Endothelial cell of umbilical vein (primary cell): ENCODE data around the gene GALNT10. TPM values are rescaled to one million over a fixed set of nuclear protein-coding genes. Genes with fewer than 3 reads are reported as not detected.

Source experiments
- BruUV-seq: library from RNA; stranded (reverse); fragments of 400-500 nt; replicated peaks from 2 replicates; lab custom pipeline; 2021; lab: Mats Ljungman, UMichigan
- CTCF ChIA-PET: fragments of 300-600, 350-600 bp; sonication (Branson Sonifier 250); formaldehyde crosslinking; loops from one replicate; lab custom pipeline; 2021; ENCODE audit warnings: antibody characterized with exemption, inconsistent platforms; lab: Charles Lee
- POLR2A ChIA-PET: fragments of 300-600, 350-600 bp; sonication (Branson Sonifier 250); formaldehyde crosslinking; loops from one replicate; lab custom pipeline; 2021; ENCODE audit warnings: antibody characterized with exemption, inconsistent platforms; lab: Charles Lee
- DNase-seq: peaks from one replicate; pipeline ENCODE4 v3.0.0-alpha.2; 2011; ENCODE audit warnings: low read depth, low spot score
- FAIRE-seq: peaks from 2 replicates; lab custom pipeline; 2011; peaks lifted over from hg19 to GRCh38; lab: Jason Lieb, UNC
- H2AFZ ChIP-seq: 2 replicates; pipeline ENCODE4 v1.6.0; 2012; ENCODE audit warnings: low read depth, low read length, control low read depth, inconsistent platforms
- H3K27ac ChIP-seq: 2 replicates; pipeline ENCODE4 v1.5.1; 2011; ENCODE audit warnings: low read depth, mild to moderate bottlenecking, control low read depth, low read length, moderate library complexity; ENCODE audit not compliant: insufficient read depth
- H3K27me3 ChIP-seq, 2 experiments: 2 replicates each; pipeline versions ENCODE4 v1.6.0 to v1.6.1; 2011; ENCODE audit warnings: low read length in 2 of 2, mixed read lengths in 1 of 2; ENCODE audit not compliant: control insufficient read depth in 2 of 2, insufficient read depth in 2 of 2
- H3K36me3 ChIP-seq, 2 experiments: 2 replicates in 1 of 2; 3 replicates in 1 of 2; pipeline ENCODE4 v1.5.1; 2011; ENCODE audit warnings: low read length in 2 of 2, mild to moderate bottlenecking in 1 of 2, moderate library complexity in 1 of 2; ENCODE audit not compliant: control insufficient read depth in 2 of 2, insufficient read depth in 2 of 2; ENCODE audit errors: extremely low read depth in 1 of 2
- H3K4me1 ChIP-seq: 3 replicates; pipeline ENCODE4 v1.5.1; 2011; ENCODE audit warnings: mild to moderate bottlenecking, low read length; ENCODE audit not compliant: control insufficient read depth, insufficient read depth; ENCODE audit errors: extremely low read depth
- H3K4me2 ChIP-seq: 2 replicates; pipeline ENCODE4 v1.6.1; 2011; ENCODE audit warnings: low read length, control low read depth, mixed read lengths; ENCODE audit not compliant: insufficient read depth
- H3K4me3 ChIP-seq, 3 experiments: fragments of 200-600 bp in 1 of 3; sonication (generic), shearing (Covaris generic) in 1 of 3; replicated peaks in 1 of 3; 2 replicates each; pipeline ENCODE4 v1.5.1; 2011 to 2016; ENCODE audit warnings: control low read depth in 3 of 3, low read length in 3 of 3, mild to moderate bottlenecking in 2 of 3, inconsistent platforms in 1 of 3, low read depth in 1 of 3, moderate library complexity in 1 of 3; ENCODE audit not compliant: insufficient read depth in 1 of 3
- H3K79me2 ChIP-seq: 2 replicates; pipeline ENCODE4 v1.6.0; 2012; ENCODE audit warnings: low read length, inconsistent platforms; ENCODE audit not compliant: control insufficient read depth, insufficient read depth
- H3K9ac ChIP-seq: replicated peaks from 2 replicates; pipeline ENCODE3; 2011; ENCODE audit warnings: low read length, control low read depth; ENCODE audit not compliant: insufficient read depth; ENCODE audit errors: extremely low read depth
- H3K9me1 ChIP-seq: replicated peaks from 3 replicates; pipeline ENCODE4 v1.6.0; 2011; ENCODE audit warnings: mild to moderate bottlenecking, low read length; ENCODE audit not compliant: control insufficient read depth, insufficient read depth; ENCODE audit errors: extremely low read depth
- H3K9me3 ChIP-seq: replicated peaks from 2 replicates; pipeline ENCODE4 v1.5.1; 2012; ENCODE audit warnings: low read length, inconsistent platforms; ENCODE audit not compliant: control insufficient read depth, insufficient read depth
- H4K20me1 ChIP-seq: replicated peaks from 2 replicates; pipeline ENCODE3; 2011; ENCODE audit warnings: mild to moderate bottlenecking, low read length; ENCODE audit not compliant: control insufficient read depth, insufficient read depth; ENCODE audit errors: extremely low read depth
- EZH2 ChIP-seq: IDR thresholded peaks from 2 replicates; pipeline ENCODE4 v1.6.1; 2012; ENCODE audit warnings: borderline replicate concordance, low read depth, mild to moderate bottlenecking, moderate library complexity, low read length, inconsistent platforms; ENCODE audit not compliant: severe bottlenecking
- FOS ChIP-seq: IDR thresholded peaks from 2 replicates; pipeline ENCODE4 v1.6.1; 2011; ENCODE audit warnings: mild to moderate bottlenecking, low read length, moderate library complexity, borderline replicate concordance; ENCODE audit not compliant: insufficient read depth
- GATA2 ChIP-seq: IDR thresholded peaks from 2 replicates; pipeline ENCODE4 v1.7.0; 2011; ENCODE audit warnings: low read depth, mild to moderate bottlenecking, moderate library complexity, mixed read lengths, low read length; ENCODE audit not compliant: insufficient read length, insufficient read depth
- JUN ChIP-seq: IDR thresholded peaks from 2 replicates; pipeline ENCODE4 v1.6.1; 2011; ENCODE audit warnings: borderline replicate concordance, low read depth; ENCODE audit not compliant: insufficient read length, insufficient read depth
- MYC ChIP-seq: IDR thresholded peaks from one replicate; pipeline ENCODE4 v1.6.1; 2011; ENCODE audit warnings: mild to moderate bottlenecking, low read depth, low read length
- POLR2A ChIP-seq: IDR thresholded peaks from 2 replicates; pipeline ENCODE4 v1.6.1; 2012; ENCODE audit warnings: low read depth, mild to moderate bottlenecking, control low read depth, low read length
- POLR2AphosphoS5 ChIP-seq: IDR thresholded peaks from 2 replicates; pipeline ENCODE4 v1.6.1; 2012; ENCODE audit warnings: low read depth, mild to moderate bottlenecking, control low read depth, low read length, moderate library complexity; ENCODE audit not compliant: insufficient read depth
- dilution Hi-C: fragments of 300-500 bp; cut with MboI; formaldehyde crosslinking; loops from one replicate; pipeline ENCODE4 v1.15.0; 2019; ENCODE audit warnings: low sequenced_read_pairs; ENCODE audit not compliant: extremely low pct_ligation_motif_present
- intact Hi-C: fragments of 100-400 bp; cut with micrococcal nuclease; formaldehyde crosslinking; loops from one replicate; pipeline ENCODE4 v1.10.0; 2022
- polyA plus RNA-seq, 4 experiments: library from polyadenylated mRNA; depleted of rRNA in 3 of 4; stranded (reverse) in 3 of 4; unstranded in 1 of 4; fragments of >200 nt; gene quantifications; 2 replicates each; pipeline versions ENCODE4 v1.2.1 to v1.2.3, GENCODE V29; 2011 to 2012; ENCODE audit warnings: missing spikeins in 1 of 4
- total RNA-seq: library from RNA; stranded (reverse); gene quantifications from 2 replicates; pipeline ENCODE4 v1.2.3, GENCODE V29; 2021
- TF ChIP-seq, protein P1 (sequence below): IDR thresholded peaks from 2 replicates; pipeline ENCODE4 v1.6.1; 2011; ENCODE audit not compliant: insufficient read depth, insufficient read length
- TF ChIP-seq, protein P2 (sequence below), 2 donors: IDR thresholded peaks; 1 replicate in 1 of 2; 2 replicates in 1 of 2; pipeline ENCODE4 v1.5.1; 2011; ENCODE audit warnings: low read length in 2 of 2, mild to moderate bottlenecking in 2 of 2, moderate library complexity in 2 of 2, control low read depth in 1 of 2, inconsistent platforms in 1 of 2, low read depth in 1 of 2; ENCODE audit not compliant: insufficient read depth in 1 of 2; ENCODE audit errors: extremely low read depth in 1 of 2

The GALNT10 gene
- total and polyA plus RNA-seq, 2 donors (not counting 3 experiments of a cell fraction or from before 2014, with no cell fraction given): 70.2 to 77.6 TPM

DNA sequence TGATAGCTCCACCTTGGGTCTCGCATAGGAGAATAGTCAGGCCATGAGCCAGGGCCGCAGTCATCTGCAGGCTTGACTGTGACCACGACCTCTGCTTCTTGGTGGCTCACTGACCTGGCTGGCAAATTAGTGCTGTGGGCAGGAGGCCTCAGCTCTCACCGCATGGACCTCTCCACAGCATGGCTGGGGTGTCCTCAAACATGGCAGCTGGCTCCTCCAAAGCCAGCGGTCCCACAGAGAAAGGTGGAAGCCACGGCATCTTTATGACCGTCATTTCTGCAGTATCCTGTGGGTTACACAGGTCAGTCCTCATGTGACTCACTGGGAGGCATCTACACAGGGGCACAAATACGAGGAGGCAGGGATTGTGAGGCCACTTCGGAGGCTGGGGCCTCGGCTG, 212.1 kb downstream of the GALNT10 start:
- no peak for TF ChIP-seq POLR2A
- TF ChIP-seq, protein P1, sequence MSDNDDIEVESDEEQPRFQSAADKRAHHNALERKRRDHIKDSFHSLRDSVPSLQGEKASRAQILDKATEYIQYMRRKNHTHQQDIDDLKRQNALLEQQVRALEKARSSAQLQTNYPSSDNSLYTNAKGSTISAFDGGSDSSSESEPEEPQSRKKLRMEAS: no peak
- no peak for TF ChIP-seq FOS
- no peak for TF ChIP-seq POLR2AphosphoS5
- TF ChIP-seq JUN: no peak
- no peak for TF ChIP-seq MYC
- TF ChIP-seq, protein P2, sequence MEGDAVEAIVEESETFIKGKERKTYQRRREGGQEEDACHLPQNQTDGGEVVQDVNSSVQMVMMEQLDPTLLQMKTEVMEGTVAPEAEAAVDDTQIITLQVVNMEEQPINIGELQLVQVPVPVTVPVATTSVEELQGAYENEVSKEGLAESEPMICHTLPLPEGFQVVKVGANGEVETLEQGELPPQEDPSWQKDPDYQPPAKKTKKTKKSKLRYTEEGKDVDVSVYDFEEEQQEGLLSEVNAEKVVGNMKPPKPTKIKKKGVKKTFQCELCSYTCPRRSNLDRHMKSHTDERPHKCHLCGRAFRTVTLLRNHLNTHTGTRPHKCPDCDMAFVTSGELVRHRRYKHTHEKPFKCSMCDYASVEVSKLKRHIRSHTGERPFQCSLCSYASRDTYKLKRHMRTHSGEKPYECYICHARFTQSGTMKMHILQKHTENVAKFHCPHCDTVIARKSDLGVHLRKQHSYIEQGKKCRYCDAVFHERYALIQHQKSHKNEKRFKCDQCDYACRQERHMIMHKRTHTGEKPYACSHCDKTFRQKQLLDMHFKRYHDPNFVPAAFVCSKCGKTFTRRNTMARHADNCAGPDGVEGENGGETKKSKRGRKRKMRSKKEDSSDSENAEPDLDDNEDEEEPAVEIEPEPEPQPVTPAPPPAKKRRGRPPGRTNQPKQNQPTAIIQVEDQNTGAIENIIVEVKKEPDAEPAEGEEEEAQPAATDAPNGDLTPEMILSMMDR (IDR thresholded peaks at IDR 0.05; ENCODE audit: extremely low read depth in 1 of 2, insufficient read depth in 1 of 2, low read depth in 1 of 2, low read length in 2 of 2): no peak
- no peak for TF ChIP-seq GATA2
- no peak for TF ChIP-seq EZH2

More for the DNA sequence above, 212.1 kb downstream of the GALNT10 start:
- no peaks in the 10 kb centered on the region for H3K9me1 ChIP-seq
- intact Hi-C loops (no loop called here), dilution Hi-C loops (no loop called here)
- H2AFZ ChIP-seq: no peak overlapping the region
- peaks cover 5% of the 10 kb centered on the region for H3K4me1 ChIP-seq
- H3K27me3 ChIP-seq: no peaks in the 10 kb centered on the region
- H3K9me3 ChIP-seq: no peaks in the 10 kb centered on the region
- H3K4me3 ChIP-seq: no peak overlapping the region
- H3K36me3 ChIP-seq: no peaks in the 10 kb centered on the region
- H3K9ac ChIP-seq: no peak overlapping the region
- POLR2A ChIA-PET: no interaction called here
- H3K79me2 ChIP-seq: no peaks in the 10 kb centered on the region
- no peak overlapping the region for H3K4me2 ChIP-seq
- FAIRE-seq (no peak), DNase-seq (no peak)
- BruUV-seq: no TSS peak
- no peak overlapping the region for H3K27ac ChIP-seq
- H4K20me1 ChIP-seq: no peaks in the 10 kb centered on the region
- CTCF ChIA-PET: interaction anchor here (1.0 to 4.5 kb wide), 5 partner anchors 145 to 428 kb away, joined by 3 to 175 read pairs (median 64); partner anchors contain the start of gene GALNT10
